NCI-H345 (cell line): ENCODE data around the gene PDCD2.
"Not testable (repeated sequence)": the region's sequence is repeated elsewhere in the genome, so short reads cannot be mapped to it uniquely, and the experiment has no call there.

Experiments used
- DNase-seq: peaks from one replicate; lab custom pipeline; 2025; lab: John Stamatoyannopoulos, UW

Gene PDCD2

GRCh38 chr6:170584181-170584953, at the start of gene PDCD2:
Gene PDCD2 (minus strand): TSS chr6:170584637. CDS start chr6:170584581, 56 bp downstream.
- peak; percentile 94 for DNase-seq

- not testable (repeated sequence) for DNase-seq
These were observed 31.6 kb upstream of the PDCD2 start for GRCh38 chr6:170616020-170616554.

GRCh38 chr6:170612256-170612804, 27.9 kb upstream of the PDCD2 start:
- DNase-seq: not testable (repeated sequence)

GRCh38 chr6:170609225-170609624, 24.8 kb upstream of the PDCD2 start:
- not testable (repeated sequence) for DNase-seq

GRCh38 chr6:170605574-170606259, 21.3 kb upstream of the PDCD2 start:
- DNase-seq: no peak

- DNase-seq: no peak
These were observed 12.8 kb upstream of the PDCD2 start for GRCh38 chr6:170597278-170597677.

- no peak for DNase-seq
These were observed 12.0 kb upstream of the PDCD2 start for GRCh38 chr6:170596426-170596825.

GRCh38 chr6:170590725-170591124, 6.3 kb upstream of the PDCD2 start:
- no peak for DNase-seq

GRCh38 chr6:170584954-170585498, 589 bp upstream of the PDCD2 start:
- no peak for DNase-seq

- no peak for DNase-seq
These were observed 669 bp downstream of the PDCD2 start for GRCh38 chr6:170583756-170584180.

- no peak for DNase-seq
These were observed 5.5 kb downstream of the PDCD2 start for GRCh38 chr6:170578909-170579308.

- DNase-seq: no peak
These were observed 9.2 kb downstream of the PDCD2 start for GRCh38 chr6:170575250-170575649.

GRCh38 chr6:170572704-170573466, 11.6 kb downstream of the PDCD2 start:
- DNase-seq: no peak

GRCh38 chr6:170564936-170565530, 19.4 kb downstream of the PDCD2 start:
- no peak for DNase-seq

- DNase-seq: no peak
These were observed 22.9 kb downstream of the PDCD2 start for GRCh38 chr6:170561555-170561954.

GRCh38 chr6:170555305-170555704, 29.1 kb downstream of the PDCD2 start:
- no peak for DNase-seq

- no peak for DNase-seq
These were observed 29.7 kb downstream of the PDCD2 start for GRCh38 chr6:170554796-170555137.

- peak; percentile 98 for DNase-seq
These were observed 30.2 kb downstream of the PDCD2 start, which contains the start of gene TBP for GRCh38 chr6:170554013-170554795. Gene TBP (plus strand): TSS chr6:170554369. CDS start chr6:170557030, 2,661 bp downstream.

- DNase-seq: peak; percentile 71
These were observed 30.9 kb downstream of the PDCD2 start for GRCh38 chr6:170553534-170554012.
